LNCAP (cell line): ENCODE measurements around the gene JAG2.

Source experiments
- TF ChIP-seq, protein P1 (sequence below): fragments of 450-650 bp; IDR thresholded peaks from 2 replicates; pipeline ENCODE4 v1.5.1; 2017; ENCODE audit warnings: mild to moderate bottlenecking

Gene JAG2

DNA sequence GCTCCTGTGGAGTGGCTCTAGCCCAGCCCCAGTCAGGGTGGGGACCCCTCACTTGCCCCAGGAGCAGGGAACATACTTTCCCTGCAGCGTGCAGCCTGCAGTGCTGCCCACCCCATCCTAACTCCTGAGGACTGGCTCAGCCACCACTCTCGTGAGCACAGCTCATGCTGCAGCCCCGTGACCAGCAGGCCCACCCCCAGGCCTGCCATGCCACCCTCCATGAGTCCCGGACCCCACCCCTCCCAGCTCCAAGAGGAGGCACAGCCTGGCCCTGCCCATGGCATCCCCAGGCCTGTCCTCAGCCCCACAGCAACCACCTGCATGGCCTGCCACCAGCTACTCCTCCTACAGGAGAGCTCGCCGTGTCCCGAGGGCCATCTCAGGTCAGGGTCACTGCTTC lies 3.9 kb upstream of the JAG2 start:
- TF ChIP-seq, protein P1, sequence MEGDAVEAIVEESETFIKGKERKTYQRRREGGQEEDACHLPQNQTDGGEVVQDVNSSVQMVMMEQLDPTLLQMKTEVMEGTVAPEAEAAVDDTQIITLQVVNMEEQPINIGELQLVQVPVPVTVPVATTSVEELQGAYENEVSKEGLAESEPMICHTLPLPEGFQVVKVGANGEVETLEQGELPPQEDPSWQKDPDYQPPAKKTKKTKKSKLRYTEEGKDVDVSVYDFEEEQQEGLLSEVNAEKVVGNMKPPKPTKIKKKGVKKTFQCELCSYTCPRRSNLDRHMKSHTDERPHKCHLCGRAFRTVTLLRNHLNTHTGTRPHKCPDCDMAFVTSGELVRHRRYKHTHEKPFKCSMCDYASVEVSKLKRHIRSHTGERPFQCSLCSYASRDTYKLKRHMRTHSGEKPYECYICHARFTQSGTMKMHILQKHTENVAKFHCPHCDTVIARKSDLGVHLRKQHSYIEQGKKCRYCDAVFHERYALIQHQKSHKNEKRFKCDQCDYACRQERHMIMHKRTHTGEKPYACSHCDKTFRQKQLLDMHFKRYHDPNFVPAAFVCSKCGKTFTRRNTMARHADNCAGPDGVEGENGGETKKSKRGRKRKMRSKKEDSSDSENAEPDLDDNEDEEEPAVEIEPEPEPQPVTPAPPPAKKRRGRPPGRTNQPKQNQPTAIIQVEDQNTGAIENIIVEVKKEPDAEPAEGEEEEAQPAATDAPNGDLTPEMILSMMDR, result no peak

DNA sequence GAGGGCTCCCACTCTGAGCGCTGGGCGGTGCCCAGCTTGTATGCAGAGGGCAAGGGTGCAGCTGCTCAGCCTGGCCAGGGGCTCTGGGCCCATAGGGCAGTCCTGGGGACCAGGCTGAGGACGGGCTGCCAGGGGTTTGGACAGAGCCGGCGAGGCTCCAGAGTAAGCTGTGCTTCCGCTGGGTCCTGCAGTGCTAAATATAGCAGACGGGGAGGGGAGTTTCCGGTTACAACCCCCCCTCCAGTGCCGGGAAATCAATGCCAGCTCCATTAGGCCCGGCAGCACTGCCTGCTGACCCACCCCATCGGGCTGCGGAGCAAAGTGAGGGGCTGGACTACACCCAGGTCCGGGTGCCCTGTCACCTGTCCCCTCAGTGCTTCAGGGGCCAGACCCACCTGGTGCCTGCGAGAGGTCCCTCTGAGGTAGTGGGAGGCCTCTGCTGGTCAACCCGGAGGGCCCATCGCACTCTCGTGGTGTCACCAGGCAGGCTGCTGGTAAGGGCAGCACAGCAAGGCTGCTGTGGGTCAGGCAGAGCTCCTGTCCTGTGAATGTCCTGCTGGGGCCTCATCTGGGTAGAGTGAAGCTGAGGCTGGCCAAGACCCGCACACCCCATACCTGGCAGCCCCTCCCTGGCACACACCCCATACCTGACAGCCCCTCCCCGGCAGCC lies 2.6 kb upstream of the JAG2 start:
- TF ChIP-seq, protein P1, result no peak

DNA sequence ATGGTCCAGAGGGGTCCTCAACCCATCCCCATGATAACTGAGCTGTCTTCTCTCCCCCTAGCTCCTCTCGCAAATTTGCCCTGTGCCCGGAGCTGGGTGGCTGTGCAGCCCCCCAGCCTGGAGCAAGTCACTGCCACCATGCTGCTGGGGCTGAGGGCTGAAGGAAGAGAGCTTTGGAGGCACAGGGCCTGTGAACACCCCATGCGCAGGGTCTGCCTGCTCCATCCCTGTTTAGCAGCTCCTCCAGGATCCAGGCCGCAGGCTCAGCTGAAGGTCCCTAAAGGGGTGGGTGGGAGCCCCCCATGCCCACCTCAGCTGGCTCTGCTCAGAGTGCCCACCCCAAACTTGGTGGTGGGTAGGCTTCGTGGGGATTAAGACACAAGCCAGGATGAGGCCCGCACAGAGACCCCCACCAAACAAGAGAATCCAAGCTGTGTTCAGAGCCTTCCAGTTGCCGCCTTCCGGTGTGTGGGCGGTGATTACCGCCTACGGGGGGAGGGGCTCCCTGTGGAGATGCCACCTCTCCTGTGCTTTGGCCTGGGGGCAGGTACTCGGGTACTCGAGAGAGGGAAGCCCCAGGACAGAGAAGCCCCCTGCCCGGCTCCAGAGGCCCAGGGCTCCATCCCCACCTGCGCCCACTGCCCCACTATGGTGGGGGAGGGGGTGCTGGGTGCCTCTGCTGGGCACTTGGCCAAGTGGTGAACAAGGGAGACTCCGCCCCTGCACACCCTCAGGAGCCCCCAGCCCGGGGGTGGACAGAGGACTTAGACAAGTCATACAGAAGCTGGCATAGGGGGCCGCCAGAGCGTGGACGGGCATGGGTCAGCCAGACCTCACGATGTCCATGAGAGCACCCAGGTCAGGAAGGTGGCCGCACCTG lies 1.4 kb upstream of the JAG2 start:
- TF ChIP-seq, protein P1, result no peak

DNA sequence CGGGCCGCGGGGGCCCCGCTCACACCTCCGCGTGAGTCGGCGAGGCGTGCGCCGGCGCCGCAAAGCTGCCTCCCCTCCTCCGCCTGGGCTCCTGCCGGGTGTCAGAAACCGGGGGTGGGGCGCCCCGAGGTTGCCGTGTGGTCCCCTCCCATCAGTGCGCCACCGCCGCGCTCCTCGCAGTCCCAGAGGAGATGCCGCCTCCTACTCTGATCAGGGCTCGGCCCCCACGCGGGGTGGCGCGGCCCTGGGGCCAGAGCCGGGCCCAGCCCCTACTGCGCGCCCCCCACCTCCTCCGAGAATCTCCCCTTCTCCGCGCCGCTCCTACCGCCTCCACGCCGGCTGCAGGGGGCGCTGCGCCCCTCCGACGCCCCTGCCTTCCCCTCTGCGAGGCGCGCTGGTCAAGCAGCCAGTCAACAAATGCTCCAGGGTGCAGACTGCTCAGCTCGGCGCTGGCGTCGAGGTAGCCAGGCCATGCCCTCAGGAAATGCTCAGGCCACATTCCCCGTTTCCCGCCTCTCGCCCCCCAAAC lies 467 bp upstream of the JAG2 start:
- TF ChIP-seq, protein P1, result peak; percentile 44

DNA sequence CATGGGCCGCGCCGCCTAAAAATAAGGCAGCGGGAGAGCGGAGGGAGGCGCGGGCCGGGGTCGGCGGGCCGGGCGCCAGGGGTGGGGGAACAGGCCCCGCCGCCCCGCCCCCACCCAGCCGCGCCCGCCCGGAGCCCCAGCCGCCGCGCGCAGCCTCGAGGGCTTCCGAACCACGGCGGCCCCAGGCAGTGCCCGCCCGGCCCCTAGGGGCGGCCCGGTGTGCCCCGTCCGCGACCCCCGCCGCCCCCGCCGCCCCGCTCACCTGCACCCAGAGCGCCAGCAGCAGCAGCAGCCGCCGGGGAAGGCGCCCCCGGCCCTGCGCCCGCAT lies 519 bp downstream of the JAG2 start:
- TF ChIP-seq, protein P1, result no peak

DNA sequence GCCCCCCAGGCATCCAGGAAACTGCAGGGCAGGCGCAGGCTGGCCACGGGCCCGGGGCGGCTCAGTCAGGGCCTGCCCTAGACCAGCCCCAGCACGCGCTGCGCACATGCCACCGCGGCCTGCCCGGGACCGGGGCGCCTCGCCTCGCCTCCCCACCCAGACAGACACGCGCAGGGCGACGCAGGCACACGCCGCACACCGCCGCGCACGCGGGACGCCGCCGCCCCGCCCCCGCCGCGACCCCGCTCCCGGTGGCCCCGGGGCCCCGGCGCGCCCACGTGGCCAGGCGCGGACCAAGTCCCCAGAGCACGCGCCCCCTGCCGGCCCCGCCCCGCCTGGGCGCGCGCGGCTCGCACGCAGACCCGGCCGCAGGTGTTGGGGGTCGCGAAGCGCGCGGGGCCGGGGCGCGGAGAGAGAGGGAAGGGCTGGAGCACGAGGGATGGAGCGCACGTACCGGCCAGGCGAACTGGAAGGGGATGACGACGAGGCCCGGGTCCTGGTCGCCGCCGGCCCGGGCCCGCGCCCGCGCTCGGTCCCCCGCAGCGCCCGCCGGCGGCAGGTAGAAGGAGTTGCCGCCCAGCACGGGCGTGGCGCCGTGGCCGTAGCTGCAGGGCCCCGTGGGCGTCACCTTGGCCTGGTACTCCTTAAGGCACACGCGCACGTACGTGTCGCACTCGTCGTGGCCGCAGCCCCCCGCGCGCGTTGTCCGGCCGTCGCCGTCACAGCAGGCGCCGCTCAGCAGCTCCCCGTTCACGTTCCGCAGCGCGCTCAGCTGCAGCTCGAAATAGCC lies 1.1 kb downstream of the JAG2 start:
- TF ChIP-seq, protein P1, result peak; percentile 71

DNA sequence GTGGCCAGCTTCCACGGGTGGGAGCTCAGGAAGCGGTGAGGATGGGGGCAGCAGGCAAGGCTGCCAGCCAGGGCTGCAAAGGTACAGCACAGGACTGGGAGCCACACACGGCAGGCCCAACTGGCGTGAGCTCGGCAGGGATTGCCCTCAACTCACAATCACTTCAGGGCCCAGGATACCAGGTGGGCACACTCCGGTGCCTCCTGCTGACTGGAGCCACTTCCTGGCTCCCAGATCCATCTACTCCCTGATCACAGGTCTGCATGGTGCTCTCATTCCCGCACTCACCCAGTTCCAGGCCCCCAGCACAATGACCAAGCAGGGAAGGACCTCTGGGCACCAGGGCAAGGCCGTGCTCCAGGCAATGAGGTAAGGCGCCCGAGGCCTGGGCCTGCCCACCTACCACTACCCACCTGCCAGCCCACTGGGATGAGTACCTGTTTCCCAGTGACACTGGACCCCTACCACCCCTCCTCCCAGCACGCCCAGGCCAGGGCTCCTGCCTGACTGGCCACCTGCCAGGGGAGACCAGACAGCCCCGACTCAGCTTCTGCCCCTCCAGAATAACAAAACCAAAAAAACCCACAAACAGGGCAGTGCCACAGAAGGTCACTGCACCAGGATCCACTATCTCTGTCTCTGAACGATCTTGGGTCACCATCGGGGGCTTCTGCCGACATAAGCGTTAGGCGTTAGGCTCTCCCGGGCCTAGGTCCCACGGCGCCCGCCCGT lies 1.8 kb downstream of the JAG2 start:
- TF ChIP-seq, protein P1, result no peak
